Neural cell (in vitro differentiated cells): ENCODE results near the gene TTLL5. TPM values are rescaled to one million over a fixed set of nuclear protein-coding genes. Genes with fewer than 3 reads are reported as not detected.

Experiments
- H2AFZ ChIP-seq: fragments of 200-600, 300-800 bp; sonication (generic), shearing (Covaris generic); 2 replicates; pipeline ENCODE4 v1.6.0; 2014; ENCODE audit warnings: low read depth, mild to moderate bottlenecking, antibody characterized with exemption, low read length, moderate library complexity
- H3F3A ChIP-seq: fragments of 200-600 bp; shearing (Covaris generic); 2 replicates; pipeline ENCODE4 v1.6.1; 2016; ENCODE audit warnings: mild to moderate bottlenecking, moderate library complexity, mixed read lengths, antibody characterized with exemption, low read length; ENCODE audit not compliant: insufficient read depth, poor library complexity, severe bottlenecking
- H3K27ac ChIP-seq: fragments of 200-600, 300-800 bp; sonication (generic), shearing (Covaris generic); 2 replicates; pipeline ENCODE4 v1.5.1; 2014; ENCODE audit warnings: mild to moderate bottlenecking, low read length, moderate library complexity
- H3K27me3 ChIP-seq: fragments of 300-800, 200-600 bp; sonication (generic), shearing (Covaris generic); 2 replicates; pipeline ENCODE4 v1.6.0; 2014; ENCODE audit warnings: mild to moderate bottlenecking, low read depth, low read length, moderate library complexity; ENCODE audit not compliant: insufficient read depth
- H3K36me3 ChIP-seq: fragments of 300-800, 200-600 bp; sonication (generic), shearing (Covaris generic); 2 replicates; pipeline ENCODE4 v1.5.1; 2014; ENCODE audit warnings: mild to moderate bottlenecking, antibody characterized with exemption, low read length, moderate library complexity; ENCODE audit not compliant: insufficient read depth
- H3K4me2 ChIP-seq: fragments of 300-800, 200-600 bp; sonication (generic), shearing (Covaris generic); 2 replicates; pipeline ENCODE4 v1.6.0; 2014; ENCODE audit warnings: mild to moderate bottlenecking, low read length
- H3K4me3 ChIP-seq: fragments of 300-800, 200-600 bp; sonication (generic), shearing (Covaris generic); 2 replicates; pipeline ENCODE4 v1.5.1; 2014; ENCODE audit warnings: mild to moderate bottlenecking, low read length, moderate library complexity
- H3K79me2 ChIP-seq: fragments of 200-600 bp; shearing (Covaris generic); replicated peaks from 2 replicates; pipeline ENCODE4 v1.6.0; 2014; ENCODE audit warnings: mild to moderate bottlenecking, low read length, moderate library complexity; ENCODE audit not compliant: insufficient read depth
- H3K9ac ChIP-seq: fragments of 300-800, 200-600 bp; sonication (generic), shearing (Covaris generic); 2 replicates; pipeline ENCODE4 v1.6.1; 2016; ENCODE audit warnings: mild to moderate bottlenecking, low read length, mixed read lengths
- H3K9me2 ChIP-seq: fragments of 200-600 bp; shearing (Covaris generic); 2 replicates; pipeline ENCODE4 v1.6.1; 2016; ENCODE audit warnings: mild to moderate bottlenecking, low read length, mixed read lengths; ENCODE audit not compliant: insufficient read depth
- H3K9me3 ChIP-seq: fragments of 200-600, 300-800 bp; sonication (generic), shearing (Covaris generic); 2 replicates; pipeline ENCODE4 v1.6.1; 2016; ENCODE audit warnings: mild to moderate bottlenecking, mixed run types, low read length, moderate library complexity, mixed read lengths
- H4K20me1 ChIP-seq: fragments of 200-600 bp; shearing (Covaris generic); 2 replicates; pipeline ENCODE4 v1.6.1; 2016; ENCODE audit warnings: mild to moderate bottlenecking, mixed run types; ENCODE audit not compliant: insufficient read depth
- EP300 ChIP-seq: fragments of 450-650 bp; conservative IDR thresholded peaks from 2 replicates; pipeline ENCODE4 v1.6.1; 2014; ENCODE audit warnings: antibody characterized with exemption, mild to moderate bottlenecking, moderate library complexity; ENCODE audit not compliant: poor library complexity, severe bottlenecking
- MXI1 ChIP-seq: fragments of 450-650 bp; conservative IDR thresholded peaks from 2 replicates; pipeline ENCODE4 v1.6.1; 2014; ENCODE audit warnings: antibody characterized with exemption, mild to moderate bottlenecking; ENCODE audit not compliant: poor library complexity, severe bottlenecking
- POLR2AphosphoS5 ChIP-seq: IDR thresholded peaks from 2 replicates; pipeline ENCODE4 v1.6.1; 2012
- RAD21 ChIP-seq: fragments of 450-650 bp; conservative IDR thresholded peaks from 2 replicates; pipeline ENCODE4 v1.6.1; 2014; ENCODE audit warnings: antibody characterized with exemption, mild to moderate bottlenecking, moderate library complexity
- SMC3 ChIP-seq: fragments of 450-650 bp; conservative IDR thresholded peaks from 2 replicates; pipeline ENCODE4 v1.6.1; 2014; ENCODE audit warnings: antibody characterized with exemption, mild to moderate bottlenecking, moderate library complexity; ENCODE audit not compliant: poor library complexity
- TAF1 ChIP-seq: IDR thresholded peaks from 2 replicates; pipeline ENCODE4 v1.6.1; 2012; ENCODE audit warnings: low read depth
- polyA plus RNA-seq: library from polyadenylated mRNA; depleted of rRNA; stranded (reverse); fragments of >200 nt; gene quantifications from 2 replicates; pipeline ENCODE4 v1.2.3, GENCODE V29; 2014
- TF ChIP-seq, protein P1 (sequence below): fragments of 450-650 bp; IDR thresholded peaks from 2 replicates; pipeline ENCODE4 v1.5.1; 2014; ENCODE audit warnings: antibody characterized with exemption, mild to moderate bottlenecking, moderate library complexity; ENCODE audit not compliant: poor library complexity, severe bottlenecking
- TF ChIP-seq, protein P2 (sequence below): IDR thresholded peaks from 2 replicates; pipeline ENCODE4 v1.6.1; 2012; ENCODE audit warnings: borderline replicate concordance

The TTLL5 gene
- polyA plus RNA-seq, 1 donor from 2014 or later = 8.2 TPM

DNA sequence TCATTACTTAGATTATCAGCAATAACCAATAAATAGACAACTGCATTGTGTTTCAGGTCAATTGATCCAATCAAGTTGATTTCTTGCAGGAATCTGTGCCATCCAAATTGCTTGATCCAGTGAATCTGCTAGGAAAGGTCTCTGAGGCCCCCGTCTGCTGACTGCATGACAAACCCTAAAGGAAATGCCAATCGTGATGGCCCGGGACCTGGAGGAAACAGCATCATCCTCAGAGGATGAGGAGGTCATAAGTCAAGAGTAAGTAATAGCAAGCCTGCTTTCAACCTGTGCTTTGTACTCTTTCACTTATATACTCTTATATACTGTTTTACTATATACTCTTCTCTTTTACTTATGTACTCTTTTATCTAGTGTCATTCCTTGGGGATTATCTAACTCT lies 1.9 kb downstream of the TTLL5 start:
- no peak overlapping the region for H3K27ac ChIP-seq
- no peak overlapping the region for H3K4me2 ChIP-seq
- no peaks in the 10 kb centered on the region for H3K9me2 ChIP-seq
- no peak overlapping the region for H3K4me3 ChIP-seq
- no peaks in the 10 kb centered on the region for H3F3A ChIP-seq
- TF ChIP-seq, protein P1, sequence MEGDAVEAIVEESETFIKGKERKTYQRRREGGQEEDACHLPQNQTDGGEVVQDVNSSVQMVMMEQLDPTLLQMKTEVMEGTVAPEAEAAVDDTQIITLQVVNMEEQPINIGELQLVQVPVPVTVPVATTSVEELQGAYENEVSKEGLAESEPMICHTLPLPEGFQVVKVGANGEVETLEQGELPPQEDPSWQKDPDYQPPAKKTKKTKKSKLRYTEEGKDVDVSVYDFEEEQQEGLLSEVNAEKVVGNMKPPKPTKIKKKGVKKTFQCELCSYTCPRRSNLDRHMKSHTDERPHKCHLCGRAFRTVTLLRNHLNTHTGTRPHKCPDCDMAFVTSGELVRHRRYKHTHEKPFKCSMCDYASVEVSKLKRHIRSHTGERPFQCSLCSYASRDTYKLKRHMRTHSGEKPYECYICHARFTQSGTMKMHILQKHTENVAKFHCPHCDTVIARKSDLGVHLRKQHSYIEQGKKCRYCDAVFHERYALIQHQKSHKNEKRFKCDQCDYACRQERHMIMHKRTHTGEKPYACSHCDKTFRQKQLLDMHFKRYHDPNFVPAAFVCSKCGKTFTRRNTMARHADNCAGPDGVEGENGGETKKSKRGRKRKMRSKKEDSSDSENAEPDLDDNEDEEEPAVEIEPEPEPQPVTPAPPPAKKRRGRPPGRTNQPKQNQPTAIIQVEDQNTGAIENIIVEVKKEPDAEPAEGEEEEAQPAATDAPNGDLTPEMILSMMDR = no peak
- no peak for TF ChIP-seq TAF1
- H3K27me3 ChIP-seq = no peaks in the 10 kb centered on the region
- no peaks in the 10 kb centered on the region for H3K36me3 ChIP-seq
- no peak overlapping the region for H2AFZ ChIP-seq
- no peak overlapping the region for H3K9ac ChIP-seq
- peaks cover 27% of the 10 kb centered on the region for H3K79me2 ChIP-seq
- H4K20me1 ChIP-seq = no peaks in the 10 kb centered on the region
- H3K9me3 ChIP-seq = no peaks in the 10 kb centered on the region

DNA sequence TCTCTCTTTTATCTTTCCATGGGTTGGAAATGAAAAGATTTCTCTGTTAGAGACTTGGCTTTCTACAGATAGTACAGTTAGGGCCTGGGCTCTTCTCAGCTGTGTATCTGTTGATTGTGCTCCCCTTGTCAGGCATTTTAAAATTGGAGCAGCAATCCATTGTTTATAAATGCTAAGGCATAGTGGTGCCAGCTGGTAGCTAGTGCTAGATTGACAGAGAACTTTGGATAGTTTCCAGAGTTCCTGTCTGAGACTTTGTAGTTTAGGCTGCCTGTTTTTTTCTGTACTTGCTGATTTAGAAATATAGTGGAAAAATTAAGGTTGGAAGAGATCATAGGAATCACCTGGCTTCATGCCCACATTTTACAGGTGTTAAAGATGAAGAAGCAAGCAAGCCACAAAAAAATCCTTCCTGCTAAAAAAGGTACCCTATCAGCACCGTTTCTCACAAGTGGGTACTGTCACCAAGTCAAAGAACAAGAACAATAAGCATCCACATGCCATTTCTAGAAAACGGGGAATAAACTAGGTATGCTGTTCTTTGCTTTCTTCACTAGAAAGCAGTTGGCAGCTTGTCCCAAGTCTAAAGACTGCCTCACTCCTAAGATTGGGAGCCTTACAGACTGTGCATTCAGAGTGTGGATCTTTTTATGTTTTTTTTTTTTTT lies 6.2 kb downstream of the TTLL5 start:
- H3K9me3 ChIP-seq = no peaks in the 10 kb centered on the region
- H3K79me2 ChIP-seq = no peaks in the 10 kb centered on the region
- no peak overlapping the region for H3K4me3 ChIP-seq
- TF ChIP-seq, protein P2, sequence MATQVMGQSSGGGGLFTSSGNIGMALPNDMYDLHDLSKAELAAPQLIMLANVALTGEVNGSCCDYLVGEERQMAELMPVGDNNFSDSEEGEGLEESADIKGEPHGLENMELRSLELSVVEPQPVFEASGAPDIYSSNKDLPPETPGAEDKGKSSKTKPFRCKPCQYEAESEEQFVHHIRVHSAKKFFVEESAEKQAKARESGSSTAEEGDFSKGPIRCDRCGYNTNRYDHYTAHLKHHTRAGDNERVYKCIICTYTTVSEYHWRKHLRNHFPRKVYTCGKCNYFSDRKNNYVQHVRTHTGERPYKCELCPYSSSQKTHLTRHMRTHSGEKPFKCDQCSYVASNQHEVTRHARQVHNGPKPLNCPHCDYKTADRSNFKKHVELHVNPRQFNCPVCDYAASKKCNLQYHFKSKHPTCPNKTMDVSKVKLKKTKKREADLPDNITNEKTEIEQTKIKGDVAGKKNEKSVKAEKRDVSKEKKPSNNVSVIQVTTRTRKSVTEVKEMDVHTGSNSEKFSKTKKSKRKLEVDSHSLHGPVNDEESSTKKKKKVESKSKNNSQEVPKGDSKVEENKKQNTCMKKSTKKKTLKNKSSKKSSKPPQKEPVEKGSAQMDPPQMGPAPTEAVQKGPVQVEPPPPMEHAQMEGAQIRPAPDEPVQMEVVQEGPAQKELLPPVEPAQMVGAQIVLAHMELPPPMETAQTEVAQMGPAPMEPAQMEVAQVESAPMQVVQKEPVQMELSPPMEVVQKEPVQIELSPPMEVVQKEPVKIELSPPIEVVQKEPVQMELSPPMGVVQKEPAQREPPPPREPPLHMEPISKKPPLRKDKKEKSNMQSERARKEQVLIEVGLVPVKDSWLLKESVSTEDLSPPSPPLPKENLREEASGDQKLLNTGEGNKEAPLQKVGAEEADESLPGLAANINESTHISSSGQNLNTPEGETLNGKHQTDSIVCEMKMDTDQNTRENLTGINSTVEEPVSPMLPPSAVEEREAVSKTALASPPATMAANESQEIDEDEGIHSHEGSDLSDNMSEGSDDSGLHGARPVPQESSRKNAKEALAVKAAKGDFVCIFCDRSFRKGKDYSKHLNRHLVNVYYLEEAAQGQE = no peak
- no peak for TF ChIP-seq MXI1
- H2AFZ ChIP-seq = no peak overlapping the region
- H3F3A ChIP-seq = no peaks in the 10 kb centered on the region
- no peak overlapping the region for H3K27ac ChIP-seq
- H3K36me3 ChIP-seq = peaks cover 16% of the 10 kb centered on the region
- H3K27me3 ChIP-seq = no peaks in the 10 kb centered on the region
- no peaks in the 10 kb centered on the region for H3K9me2 ChIP-seq
- no peaks in the 10 kb centered on the region for H4K20me1 ChIP-seq
- no peak overlapping the region for H3K9ac ChIP-seq
- no peak overlapping the region for H3K4me2 ChIP-seq

DNA sequence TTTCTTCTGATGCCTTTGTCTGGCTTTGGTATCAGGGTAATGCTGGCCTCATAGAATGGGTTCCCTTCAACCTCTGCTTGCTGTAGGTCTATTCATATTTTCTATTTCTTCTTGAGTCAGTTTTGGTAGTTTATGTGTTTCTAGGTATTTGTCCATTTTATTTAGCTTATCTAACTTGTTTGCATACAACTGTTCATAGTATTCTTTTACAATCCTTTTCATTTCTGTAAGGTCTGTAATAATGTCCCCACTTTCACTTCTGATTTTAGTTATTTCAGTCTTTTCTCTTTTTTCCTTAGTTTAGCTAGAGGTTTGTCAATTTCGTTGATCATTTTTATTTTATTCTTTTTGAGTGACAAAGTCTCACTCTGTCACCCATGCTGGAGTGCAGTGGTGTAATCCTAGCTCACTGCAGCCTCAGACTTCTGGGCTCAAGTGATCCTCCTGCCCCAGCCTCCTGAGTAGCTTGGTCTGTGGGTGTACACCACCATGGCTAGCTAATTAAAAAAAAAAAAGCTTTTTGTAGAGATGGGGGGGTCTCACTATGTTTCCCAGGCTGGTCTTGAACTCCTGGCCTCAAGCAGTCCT lies 11.7 kb downstream of the TTLL5 start:
- Histone ChIP-seq H3K9me3 (no peaks in the 10 kb centered on the region), H3K27me3 (no peaks in the 10 kb centered on the region), H3K4me3 (no peak overlapping the region), H3K4me2 (no peak overlapping the region), H3F3A (no peaks in the 10 kb centered on the region), H3K9me2 (no peaks in the 10 kb centered on the region), H3K36me3 (peaks cover 16% of the 10 kb centered on the region), H2AFZ (no peak overlapping the region), H3K9ac (no peak overlapping the region), H3K27ac (no peak overlapping the region), H4K20me1 (no peaks in the 10 kb centered on the region), H3K79me2 (no peaks in the 10 kb centered on the region)
- TF ChIP-seq, protein P2 = no peak
- TF ChIP-seq POLR2AphosphoS5 (no peak), SMC3 (no peak), MXI1 (no peak), RAD21 (no peak), EP300 (no peak)
- TF ChIP-seq, protein P1 = no peak
